WTC11 (cell line): ENCODE data around the gene OR3A2. TPM values are rescaled to one million over a fixed set of nuclear protein-coding genes. Genes with fewer than 3 reads are reported as not detected.

ENCODE experiments used
- ATAC-seq: fragments of 200-7000 bp; cut with Tn5 transposase; 2 replicates; pipeline ENCODE4 v1.10.0; 2021; ENCODE audit warnings: mild to moderate bottlenecking, moderate library complexity
- CTCF ChIA-PET: fragments of 300-600 bp; sonication (Branson Sonifier 250); formaldehyde crosslinking; loops from one replicate; lab custom pipeline; 2021; ENCODE audit warnings: antibody characterized with exemption; lab: Charles Lee
- POLR2A ChIA-PET: fragments of 350-600 bp; sonication (Branson Sonifier 250); formaldehyde crosslinking; loops from one replicate; lab custom pipeline; 2021; ENCODE audit warnings: antibody characterized with exemption; lab: Charles Lee
- DNase-seq: peaks from one replicate; pipeline ENCODE4 v3.0.0; 2021; ENCODE audit warnings: low spot score
- H3K27ac Mint-ChIP-seq: 2 replicates; pipeline ENCODE4 v1.8.0; 2021; ENCODE audit warnings: mixed read lengths
- H3K27me3 Mint-ChIP-seq: 2 replicates; pipeline ENCODE4 v1.8.0; 2021; ENCODE audit warnings: low read depth, mild to moderate bottlenecking, moderate library complexity, mixed read lengths
- H3K36me3 Mint-ChIP-seq: 2 replicates; pipeline ENCODE4 v1.8.0; 2021; ENCODE audit warnings: mixed read lengths
- H3K4me1 Mint-ChIP-seq: 2 replicates; pipeline ENCODE4 v1.8.0; 2022; ENCODE audit warnings: mixed read lengths
- H3K4me3 Mint-ChIP-seq: 2 replicates; pipeline ENCODE4 v1.8.0; 2021; ENCODE audit warnings: mild to moderate bottlenecking, moderate library complexity, mixed read lengths
- H3K9me3 Mint-ChIP-seq: 2 replicates; pipeline ENCODE4 v1.8.0; 2021; ENCODE audit warnings: mixed read lengths
- ATF6 ChIP-seq: sonication (generic); formaldehyde crosslinking; IDR thresholded peaks from 2 replicates; pipeline ENCODE4 v1.8.1; 2023; ENCODE audit warnings: mild to moderate bottlenecking, missing genetic modification reagents
- CTCF ChIP-seq: fragments of 200-600 bp; IDR thresholded peaks from 2 replicates; pipeline ENCODE4 v1.8.0; 2022; ENCODE audit warnings: antibody characterized with exemption
- E2F1 ChIP-seq: sonication (generic); formaldehyde crosslinking; IDR thresholded peaks from 2 replicates; pipeline ENCODE4 v1.8.0; 2022; ENCODE audit warnings: mild to moderate bottlenecking, missing genetic modification reagents
- E2F4 ChIP-seq: sonication (generic); formaldehyde crosslinking; IDR thresholded peaks from 2 replicates; pipeline ENCODE4 v1.8.1; 2022; ENCODE audit warnings: low read depth, mild to moderate bottlenecking, moderate library complexity, missing genetic modification reagents, borderline replicate concordance
- EMX1 ChIP-seq: fragments of 250-450 bp; sonication (Bioruptor Pico); IDR thresholded peaks from 2 replicates; pipeline ENCODE4 v1.8.0; 2021; ENCODE audit warnings: mild to moderate bottlenecking
- FOXK1 ChIP-seq: sonication (generic); formaldehyde crosslinking; IDR thresholded peaks from 2 replicates; pipeline ENCODE4 v1.8.0; 2022; ENCODE audit warnings: mild to moderate bottlenecking, moderate library complexity, missing genetic modification reagents
- FOXP4 ChIP-seq: sonication (generic); formaldehyde crosslinking; IDR thresholded peaks from 2 replicates; pipeline ENCODE4 v1.8.0; 2022; ENCODE audit warnings: mild to moderate bottlenecking, missing genetic modification reagents
- GABPB1 ChIP-seq: sonication (generic); formaldehyde crosslinking; IDR thresholded peaks from 2 replicates; pipeline ENCODE4 v1.8.1; 2023; ENCODE audit warnings: mild to moderate bottlenecking, missing genetic modification reagents
- HMGXB4 ChIP-seq: sonication (generic); formaldehyde crosslinking; IDR thresholded peaks from 2 replicates; pipeline ENCODE4 v1.8.1; 2023; ENCODE audit warnings: mild to moderate bottlenecking, moderate library complexity, missing genetic modification reagents
- IRF2 ChIP-seq: sonication (generic); formaldehyde crosslinking; IDR thresholded peaks from 2 replicates; pipeline ENCODE4 v1.8.0; 2022; ENCODE audit warnings: low read depth, missing genetic modification reagents, borderline replicate concordance
- USF2 ChIP-seq: sonication (generic); formaldehyde crosslinking; IDR thresholded peaks from 2 replicates; pipeline ENCODE4 v1.8.1; 2023; ENCODE audit warnings: mild to moderate bottlenecking, missing genetic modification reagents, moderate library complexity
- ZBTB21 ChIP-seq: sonication (generic); formaldehyde crosslinking; IDR thresholded peaks from 2 replicates; pipeline ENCODE4 v1.8.1; 2023; ENCODE audit warnings: mild to moderate bottlenecking, missing genetic modification reagents, borderline replicate concordance
- ZNF138 ChIP-seq: sonication (generic); formaldehyde crosslinking; conservative IDR thresholded peaks from 2 replicates; pipeline ENCODE4 v1.8.1; 2022; ENCODE audit warnings: mild to moderate bottlenecking, moderate library complexity, missing genetic modification reagents
- ZNF317 ChIP-seq: sonication (generic); formaldehyde crosslinking; IDR thresholded peaks from 2 replicates; pipeline ENCODE4 v1.8.1; 2023; ENCODE audit warnings: low read depth, mild to moderate bottlenecking, moderate library complexity, missing genetic modification reagents, borderline replicate concordance
- ZNF512 ChIP-seq: sonication (generic); formaldehyde crosslinking; IDR thresholded peaks from 2 replicates; pipeline ENCODE4 v1.8.1; 2022; ENCODE audit warnings: missing genetic modification reagents, borderline replicate concordance
- ZSCAN18 ChIP-seq: fragments of 250-450 bp; sonication (Bioruptor Pico); IDR thresholded peaks from 2 replicates; pipeline ENCODE4 v2.1.2; 2022; ENCODE audit warnings: mild to moderate bottlenecking, moderate library complexity
- total RNA-seq: library from RNA; stranded (reverse); gene quantifications from 3 replicates; pipeline ENCODE4 v1.2.3, GENCODE V29; 2021

Gene OR3A2
- total RNA-seq, 1 experiment from 2014 or later = not detected

GRCh38 chr17:3318336-3318735, 67.8 kb downstream of the OR3A2 start (continued):
- TF ChIP-seq E2F4 (CRISPR knock-in tag) (no peak), ZSCAN18 (CRISPR knock-in tag) (no peak), GABPB1 (CRISPR knock-in tag) (no peak), EMX1 (CRISPR knock-in tag) (no peak), ZNF138 (no peak), FOXK1 (CRISPR knock-in tag) (no peak)

- peaks cover 13% of the 10 kb centered on the region for H3K9me3 Mint-ChIP-seq
- DNase-seq (no peak), ATAC-seq (no peak)
- H3K27ac Mint-ChIP-seq = no peak overlapping the region
- POLR2A ChIA-PET = interaction anchor here (0.7 kb wide), 1 partner anchor 502 kb away, joined by 3 read pairs; no protein-coding TSS in a partner anchor
- TF ChIP-seq ZNF317 (CRISPR knock-in tag) = no peak
- TF ChIP-seq ATF6 (CRISPR knock-in tag) = no peak
- no peak for TF ChIP-seq USF2
- TF ChIP-seq CTCF = no peak
- no peak for TF ChIP-seq ZNF512 (CRISPR knock-in tag)
- no peak for TF ChIP-seq ZBTB21 (CRISPR knock-in tag)
- TF ChIP-seq FOXP4 (CRISPR knock-in tag) = no peak
- no peak for TF ChIP-seq IRF2 (CRISPR knock-in tag)
- TF ChIP-seq E2F1 (CRISPR knock-in tag) = no peak
- no peak for TF ChIP-seq HMGXB4
- TF ChIP-seq, all 79 proteins: peak for 0
- CTCF ChIA-PET = interaction anchor here (0.6 kb wide), 1 partner anchor 346 kb away, joined by 4 read pairs; no protein-coding TSS in a partner anchor
- no peak overlapping the region for H3K4me3 Mint-ChIP-seq
- H3K27me3 Mint-ChIP-seq = no peaks in the 10 kb centered on the region; the same call in 1 of the 2 replicates
- no peaks in the 10 kb centered on the region for H3K36me3 Mint-ChIP-seq
- no peaks in the 10 kb centered on the region for H3K4me1 Mint-ChIP-seq
Measured at GRCh38 chr17:3316836-3317235, 69.3 kb downstream of the OR3A2 start.
